ENCODE data around the gene NOM1. TPM values are rescaled to one million over a fixed set of nuclear protein-coding genes. Genes with fewer than 3 reads are reported as not detected.

Gene NOM1
- total RNA-seq, 4 donors from 2014 or later: 12.6 to 20.8 (median 16.3) TPM

- H3K9me3 ChIP-seq: no peaks in the 10 kb centered on the region
- TF ChIP-seq EP300 (IDR thresholded peaks at IDR 0.05) (no peak), POLR2AphosphoS5 (IDR thresholded peaks at IDR 0.05) (no peak), CTCF (IDR thresholded peaks at IDR 0.05) (no peak), POLR2A (IDR thresholded peaks at IDR 0.05; ENCODE audit: low read depth) (no peak)
- H3K27me3 ChIP-seq: peaks cover 0 to 98% (median 70%) of the 10 kb centered on the region in 4 donors
- H3K27ac ChIP-seq (replicated peaks in 1 of 4): no peak overlapping the region
- no peak for DNase-seq (ENCODE audit: extremely low spot score)
- no peak overlapping the region for H3K4me3 ChIP-seq
- H3K4me1 ChIP-seq: peaks cover 7 to 40% (median 29%) of the 10 kb centered on the region in 4 donors
- H3K36me3 ChIP-seq: no peaks in the 10 kb centered on the region
- intact Hi-C loops (cut with DNase I): no loop called here
Measured at GRCh38 chr7:157013101-157013500, 63.6 kb downstream of the NOM1 start.

- Histone ChIP-seq H3K4me1 (peaks cover 10 to 44% (median 30%) of the 10 kb centered on the region in 4 donors), H3K27ac (replicated peaks in 1 of 4) (no peak overlapping the region), H3K27me3 (peaks cover under 1 to 98% (median 70%) of the 10 kb centered on the region in 4 donors), H3K9me3 (no peaks in the 10 kb centered on the region), H3K36me3 (no peaks in the 10 kb centered on the region), H3K4me3 (no peak overlapping the region)
- DNase-seq (ENCODE audit: extremely low spot score): no peak
- WGBS: 25% methylated on average over 9 of the region's 13 CpGs
- TF ChIP-seq POLR2A (IDR thresholded peaks at IDR 0.05; ENCODE audit: low read depth) (no peak), EP300 (IDR thresholded peaks at IDR 0.05) (no peak), POLR2AphosphoS5 (IDR thresholded peaks at IDR 0.05) (no peak), CTCF (IDR thresholded peaks at IDR 0.05) (no peak)
- intact Hi-C loops (cut with DNase I): no loop called here
Measured at GRCh38 chr7:157013602-157014549, 64.4 kb downstream of the NOM1 start.

GRCh38 chr7:157014635-157015555 lies 65.4 kb downstream of the NOM1 start:
- no peaks in the 10 kb centered on the region for H3K9me3 ChIP-seq
- H3K36me3 ChIP-seq: no peaks in the 10 kb centered on the region
- H3K4me1 ChIP-seq: peaks cover 16 to 45% (median 26%) of the 10 kb centered on the region in 4 donors
- peaks cover 5 to 100% (median 74%) of the 10 kb centered on the region in 4 donors for H3K27me3 ChIP-seq
- H3K27ac ChIP-seq (replicated peaks in 1 of 4): no peak overlapping the region
- intact Hi-C loops (cut with DNase I): no loop called here
- H3K4me3 ChIP-seq: no peak overlapping the region
- 34% methylated on average over 11 of the region's 12 CpGs for WGBS
- DNase-seq (ENCODE audit: extremely low spot score): no peak
- no peak for TF ChIP-seq EP300 (IDR thresholded peaks at IDR 0.05)
- no peak for TF ChIP-seq POLR2AphosphoS5 (IDR thresholded peaks at IDR 0.05)
- TF ChIP-seq POLR2A (IDR thresholded peaks at IDR 0.05; ENCODE audit: low read depth): no peak
- TF ChIP-seq CTCF (IDR thresholded peaks at IDR 0.05): no peak

- Histone ChIP-seq H3K9me3 (no peaks in the 10 kb centered on the region), H3K4me3 (no peak overlapping the region), H3K4me1 (peaks cover 20 to 45% (median 27%) of the 10 kb centered on the region in 4 donors), H3K27me3 (peaks cover 9 to 100% (median 80%) of the 10 kb centered on the region in 4 donors), H3K27ac (replicated peaks in 1 of 4) (no peak overlapping the region), H3K36me3 (no peaks in the 10 kb centered on the region)
- intact Hi-C loops (cut with DNase I): no loop called here
- TF ChIP-seq POLR2AphosphoS5 (IDR thresholded peaks at IDR 0.05): no peak
- no peak for TF ChIP-seq EP300 (IDR thresholded peaks at IDR 0.05)
- no peak for TF ChIP-seq CTCF (IDR thresholded peaks at IDR 0.05)
- no peak for TF ChIP-seq POLR2A (IDR thresholded peaks at IDR 0.05; ENCODE audit: low read depth)
- no peak for DNase-seq (ENCODE audit: extremely low spot score)
- WGBS: 13% methylated on average over 11 of the region's 11 CpGs
Measured at GRCh38 chr7:157016024-157016351, 66.5 kb downstream of the NOM1 start.

Measured in esophagus muscularis mucosa (tissue), 4 donors.